GM23338 (cell line): ENCODE results near the gene SNAPIN. TPM values are rescaled to one million over a fixed set of nuclear protein-coding genes. Genes with fewer than 3 reads are reported as not detected.

Experiments
- ATAC-seq: fragments of 200-7000 bp; cut with Tn5 transposase; 3 replicates; pipeline ENCODE4 v1.9.1; 2020
- DNase-seq: peaks from one replicate; pipeline ENCODE4 v3.0.0-alpha.2; 2015; ENCODE audit warnings: low spot score
- H2AFZ ChIP-seq: fragments of 200-600 bp; sonication (generic); 2 replicates; pipeline ENCODE4 v1.8.0; 2016; ENCODE audit warnings: antibody characterized with exemption, mild to moderate bottlenecking, moderate library complexity
- H3F3A ChIP-seq: fragments of 200-600 bp; sonication (generic); replicated peaks from 2 replicates; pipeline ENCODE4 v1.8.0; 2017; ENCODE audit warnings: antibody characterized with exemption, mixed run types, low read depth
- H3K27ac ChIP-seq: fragments of 200-600 bp; sonication (generic); 2 replicates; pipeline ENCODE4 v1.6.1; 2016; ENCODE audit warnings: low read depth
- H3K27me3 ChIP-seq: fragments of 200-600 bp; sonication (generic); 2 replicates; pipeline ENCODE4 v1.8.0; 2016; ENCODE audit warnings: mild to moderate bottlenecking, mixed run types, moderate library complexity; ENCODE audit not compliant: insufficient read depth
- H3K36me3 ChIP-seq: fragments of 200-600 bp; sonication (generic); 2 replicates; pipeline ENCODE4 v1.8.0; 2016; ENCODE audit warnings: mild to moderate bottlenecking; ENCODE audit not compliant: insufficient read depth
- H3K4me1 ChIP-seq: fragments of 200-600 bp; sonication (generic); 2 replicates; pipeline ENCODE4 v1.8.0; 2016; ENCODE audit warnings: mild to moderate bottlenecking, moderate library complexity; ENCODE audit not compliant: insufficient read depth
- H3K4me2 ChIP-seq: fragments of 200-600 bp; sonication (generic); 2 replicates; pipeline ENCODE4 v1.7.1; 2017; ENCODE audit warnings: mixed run types
- H3K4me3 ChIP-seq: fragments of 200-600 bp; sonication (generic); 2 replicates; pipeline ENCODE4 v1.6.1; 2016; ENCODE audit warnings: mixed run types
- H3K79me2 ChIP-seq: fragments of 200-600 bp; sonication (generic); replicated peaks from 2 replicates; pipeline ENCODE4 v1.8.0; 2017; ENCODE audit warnings: mild to moderate bottlenecking; ENCODE audit not compliant: insufficient read depth
- H3K9me2 ChIP-seq: fragments of 200-600 bp; sonication (generic); 2 replicates; pipeline ENCODE4 v1.8.0; 2017; ENCODE audit not compliant: insufficient read depth
- H4K20me1 ChIP-seq: fragments of 200-600 bp; sonication (generic); replicated peaks from 2 replicates; pipeline ENCODE4 v1.8.0; 2017; ENCODE audit warnings: mild to moderate bottlenecking; ENCODE audit not compliant: insufficient read depth
- H3K27ac Mint-ChIP-seq: 2 replicates; pipeline ENCODE4 v1.8.0; 2020; ENCODE audit warnings: inconsistent platforms, mild to moderate bottlenecking, moderate library complexity, mixed read lengths
- H3K27me3 Mint-ChIP-seq: 3 replicates; pipeline ENCODE4 v1.8.0; 2022; ENCODE audit warnings: low read depth, mild to moderate bottlenecking, moderate library complexity, mixed read lengths, inconsistent platforms; ENCODE audit not compliant: insufficient read depth, poor library complexity
- H3K36me3 Mint-ChIP-seq: 3 replicates; pipeline ENCODE4 v1.8.0; 2021; ENCODE audit warnings: low read depth, mild to moderate bottlenecking, inconsistent platforms, moderate library complexity, mixed read lengths
- H3K4me1 Mint-ChIP-seq: 3 replicates; pipeline ENCODE4 v1.8.0; 2020; ENCODE audit warnings: mild to moderate bottlenecking, inconsistent platforms, mixed read lengths
- H3K4me3 Mint-ChIP-seq: 3 replicates; pipeline ENCODE4 v1.8.0; 2021; ENCODE audit warnings: moderate library complexity, mild to moderate bottlenecking, inconsistent platforms, mixed read lengths
- H3K9me3 Mint-ChIP-seq: 3 replicates; pipeline ENCODE4 v1.8.0; 2020; ENCODE audit warnings: moderate library complexity, mild to moderate bottlenecking, inconsistent platforms, mixed read lengths
- CREB1 ChIP-seq: fragments of 250-450 bp; sonication (Bioruptor Pico); IDR thresholded peaks from 2 replicates; pipeline ENCODE4 v1.5.0; 2020; ENCODE audit warnings: low read depth, mild to moderate bottlenecking, moderate library complexity
- EZH2 ChIP-seq: fragments of 200-600 bp; sonication (generic); IDR thresholded peaks from one replicate; pipeline ENCODE4 v1.8.0; 2017; ENCODE audit warnings: antibody characterized with exemption, mild to moderate bottlenecking, low read depth; ENCODE audit not compliant: unreplicated experiment
- EZH2phosphoT487 ChIP-seq: fragments of 200-600 bp; sonication (generic); IDR thresholded peaks from one replicate; pipeline ENCODE4 v1.8.1; 2018; ENCODE audit warnings: antibody characterized with exemption; ENCODE audit not compliant: unreplicated experiment
- JUNB ChIP-seq: IDR thresholded peaks from one replicate; pipeline ENCODE4 v1.6.1; 2016; ENCODE audit warnings: antibody characterized with exemption; ENCODE audit not compliant: unreplicated experiment
- NANOG ChIP-seq: IDR thresholded peaks from 2 replicates; pipeline ENCODE4 v1.6.1; 2016; ENCODE audit warnings: antibody characterized with exemption, borderline replicate concordance
- POLR2AphosphoS5 ChIP-seq: IDR thresholded peaks from 2 replicates; pipeline ENCODE4 v1.6.1; 2016; ENCODE audit warnings: antibody characterized with exemption, low read depth
- STAT1 ChIP-seq: IDR thresholded peaks from one replicate; pipeline ENCODE4 v1.6.1; 2016; ENCODE audit warnings: antibody characterized with exemption; ENCODE audit not compliant: unreplicated experiment
- ZNF114 ChIP-seq: fragments of 250-450 bp; sonication (Bioruptor Pico); IDR thresholded peaks from 2 replicates; pipeline ENCODE4 v1.5.0; 2020; ENCODE audit warnings: mild to moderate bottlenecking, moderate library complexity
- ZNF331 ChIP-seq: fragments of 250-450 bp; sonication (Bioruptor Pico); IDR thresholded peaks from 2 replicates; pipeline ENCODE4 v1.5.0; 2020; ENCODE audit warnings: low read depth, mild to moderate bottlenecking, moderate library complexity
- polyA plus RNA-seq: library from polyadenylated mRNA; unstranded; fragments of >200 nt; fragmentation: Nextera tagmentation; extraction: Ambion mirVana; gene quantifications from 2 replicates; pipeline ENCODE4 v1.2.1, GENCODE V29; 2016
- total RNA-seq: library from RNA; depleted of rRNA; stranded (reverse); fragments of >200 nt; shearing (Covaris generic); gene quantifications from 2 replicates; pipeline ENCODE4 v1.2.3, GENCODE V29; 2014
- TF ChIP-seq, protein P1 (sequence below), 2 experiments: fragments of 200-600 bp in 1 of 2; sonication (generic) in 1 of 2; conservative IDR thresholded peaks; 2 replicates each; pipeline versions ENCODE4 v1.5.1 to v1.6.1; 2016 to 2017; ENCODE audit warnings: antibody characterized with exemption in 2 of 2, low read depth in 2 of 2, mild to moderate bottlenecking in 2 of 2, moderate library complexity in 1 of 2
- TF ChIP-seq, protein P2 (sequence below): IDR thresholded peaks from 2 replicates; pipeline ENCODE4 v1.6.1; 2016; ENCODE audit warnings: antibody characterized with exemption
- TF ChIP-seq, protein P3 (sequence below): IDR thresholded peaks from one replicate; pipeline ENCODE4 v1.6.1; 2018; ENCODE audit warnings: antibody characterized with exemption; ENCODE audit not compliant: unreplicated experiment

Gene SNAPIN
- total and polyA plus RNA-seq, 2 experiments from 2014 or later: 25.6 to 48.5 TPM

DNA sequence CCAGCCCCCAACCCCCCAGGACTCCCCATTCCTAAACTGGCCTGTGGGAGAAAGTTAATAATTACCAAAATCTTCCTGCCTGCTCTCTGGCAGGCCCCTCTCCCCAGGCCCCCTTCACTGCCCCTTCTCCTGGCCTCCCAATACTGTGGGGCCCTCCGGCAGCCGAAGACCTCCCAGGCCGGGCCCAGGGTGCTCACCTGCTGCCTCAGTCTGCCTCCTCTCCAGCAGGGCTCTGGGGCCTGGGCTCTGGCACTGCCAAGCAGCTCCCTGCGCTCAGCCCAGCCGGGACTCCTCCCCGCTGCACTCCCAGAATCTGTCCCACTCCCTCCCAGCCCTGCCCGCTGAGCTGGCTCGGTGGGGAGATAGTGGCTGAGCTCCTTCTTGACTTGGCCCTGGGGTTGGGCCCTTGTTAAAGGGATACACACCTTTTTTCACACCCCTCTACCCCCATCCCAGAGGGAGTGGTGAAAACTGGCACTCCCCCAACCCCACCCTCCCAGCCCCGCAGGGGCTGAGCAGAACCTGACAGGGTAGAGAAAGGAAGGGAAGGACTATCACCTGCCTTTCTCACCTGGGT is 45.7 kb upstream of the SNAPIN start, which contains the start of gene S100A16:
TSS of gene S100A16 (minus strand) at position 383 of the 577 bp plus-strand sequence. CDS start 4,986 bp downstream, outside the sequence.
- H4K20me1 ChIP-seq: no peaks in the 10 kb centered on the region
- peak within 1 kb of the TSS; percentile 85 for H2AFZ ChIP-seq
- no peaks in the 10 kb centered on the region; the same call in 2 of the 3 replicates for H3K36me3 Mint-ChIP-seq
- H3K4me1 ChIP-seq: peaks cover 31% of the 10 kb centered on the region
- H3K9me3 Mint-ChIP-seq: no peaks in the 10 kb centered on the region
- H3K27ac Mint-ChIP-seq: no peak within 1 kb of the TSS; the same call in 1 of the 2 replicates
- H3K4me1 Mint-ChIP-seq: peaks cover 58% of the 10 kb centered on the region
- no peaks in the 10 kb centered on the region; the same call in 1 of the 2 replicates for H3F3A ChIP-seq
- TF ChIP-seq POLR2AphosphoS5 (no peak), JUNB (no peak), EZH2phosphoT487 (no peak), EZH2 (no peak), CREB1 (CRISPR knock-in tag) (no peak), ZNF114 (CRISPR knock-in tag) (no peak), ZNF331 (CRISPR knock-in tag) (no peak), NANOG (no peak)
- TF ChIP-seq, protein P1, sequence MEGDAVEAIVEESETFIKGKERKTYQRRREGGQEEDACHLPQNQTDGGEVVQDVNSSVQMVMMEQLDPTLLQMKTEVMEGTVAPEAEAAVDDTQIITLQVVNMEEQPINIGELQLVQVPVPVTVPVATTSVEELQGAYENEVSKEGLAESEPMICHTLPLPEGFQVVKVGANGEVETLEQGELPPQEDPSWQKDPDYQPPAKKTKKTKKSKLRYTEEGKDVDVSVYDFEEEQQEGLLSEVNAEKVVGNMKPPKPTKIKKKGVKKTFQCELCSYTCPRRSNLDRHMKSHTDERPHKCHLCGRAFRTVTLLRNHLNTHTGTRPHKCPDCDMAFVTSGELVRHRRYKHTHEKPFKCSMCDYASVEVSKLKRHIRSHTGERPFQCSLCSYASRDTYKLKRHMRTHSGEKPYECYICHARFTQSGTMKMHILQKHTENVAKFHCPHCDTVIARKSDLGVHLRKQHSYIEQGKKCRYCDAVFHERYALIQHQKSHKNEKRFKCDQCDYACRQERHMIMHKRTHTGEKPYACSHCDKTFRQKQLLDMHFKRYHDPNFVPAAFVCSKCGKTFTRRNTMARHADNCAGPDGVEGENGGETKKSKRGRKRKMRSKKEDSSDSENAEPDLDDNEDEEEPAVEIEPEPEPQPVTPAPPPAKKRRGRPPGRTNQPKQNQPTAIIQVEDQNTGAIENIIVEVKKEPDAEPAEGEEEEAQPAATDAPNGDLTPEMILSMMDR (conservative IDR thresholded peaks at IDR 0.05; ENCODE audit: low read depth in 2 of 2): no peak
- TF ChIP-seq, protein P2, sequence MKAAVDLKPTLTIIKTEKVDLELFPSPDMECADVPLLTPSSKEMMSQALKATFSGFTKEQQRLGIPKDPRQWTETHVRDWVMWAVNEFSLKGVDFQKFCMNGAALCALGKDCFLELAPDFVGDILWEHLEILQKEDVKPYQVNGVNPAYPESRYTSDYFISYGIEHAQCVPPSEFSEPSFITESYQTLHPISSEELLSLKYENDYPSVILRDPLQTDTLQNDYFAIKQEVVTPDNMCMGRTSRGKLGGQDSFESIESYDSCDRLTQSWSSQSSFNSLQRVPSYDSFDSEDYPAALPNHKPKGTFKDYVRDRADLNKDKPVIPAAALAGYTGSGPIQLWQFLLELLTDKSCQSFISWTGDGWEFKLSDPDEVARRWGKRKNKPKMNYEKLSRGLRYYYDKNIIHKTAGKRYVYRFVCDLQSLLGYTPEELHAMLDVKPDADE: no peak
- H3K4me3 ChIP-seq: 0 out of 2 replicates have a peak within 1 kb of the TSS, but pooled peaks have one; percentile 28
- peak within 1 kb of the TSS; percentile 69 for H3K4me2 ChIP-seq
- DNase-seq (peak; percentile 68), ATAC-seq (peak; percentile 72)
- H3K79me2 ChIP-seq: no peaks in the 10 kb centered on the region
- peak within 1 kb of the TSS; percentile 58 for H3K4me3 Mint-ChIP-seq
- H3K36me3 ChIP-seq: no peaks in the 10 kb centered on the region
- no peak within 1 kb of the TSS for H3K27ac ChIP-seq
- H3K27me3 ChIP-seq: no peaks in the 10 kb centered on the region
- peaks cover 20% of the 10 kb centered on the region for H3K27me3 Mint-ChIP-seq
- H3K9me2 ChIP-seq: no peaks in the 10 kb centered on the region

DNA sequence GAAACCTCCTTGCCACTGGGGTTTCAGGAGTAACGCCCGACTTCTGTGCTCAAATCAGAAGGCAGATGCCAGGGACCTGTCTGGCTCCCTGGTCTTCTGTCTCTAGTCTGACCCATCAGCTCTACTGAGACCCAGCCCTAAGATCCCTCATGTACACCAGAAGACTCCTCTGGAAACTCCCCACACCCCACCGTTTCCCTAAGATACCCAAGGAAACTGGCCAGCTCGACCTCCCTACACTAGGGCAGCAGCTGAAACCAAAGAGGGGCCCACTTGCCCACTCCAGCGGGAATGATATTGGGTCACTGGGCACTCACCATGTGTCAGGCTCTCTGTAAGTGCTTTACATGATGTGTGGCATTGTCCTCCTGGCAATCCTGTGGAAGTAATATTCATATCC is 45.1 kb upstream of the SNAPIN start:
- H3F3A ChIP-seq: no peaks in the 10 kb centered on the region; the same call in 1 of the 2 replicates
- H3K4me1 Mint-ChIP-seq: peaks cover 53% of the 10 kb centered on the region
- H3K4me1 ChIP-seq: peaks cover 26% of the 10 kb centered on the region
- DNase-seq: no peak
- no peaks in the 10 kb centered on the region for H3K79me2 ChIP-seq
- peaks cover 20% of the 10 kb centered on the region for H3K27me3 Mint-ChIP-seq
- H3K9me2 ChIP-seq: no peaks in the 10 kb centered on the region
- no peaks in the 10 kb centered on the region for H3K36me3 ChIP-seq
- ATAC-seq: no peak
- H4K20me1 ChIP-seq: no peaks in the 10 kb centered on the region
- no peak overlapping the region for H3K27ac Mint-ChIP-seq
- H3K27ac ChIP-seq: no peak overlapping the region
- H3K36me3 Mint-ChIP-seq: peaks cover 2% of the 10 kb centered on the region; the same call in 2 of the 3 replicates
- H3K4me3 Mint-ChIP-seq: no peak overlapping the region
- peak overlapping the region; percentile 69; the same call in 1 of the 2 replicates for H3K4me2 ChIP-seq
- no peak overlapping the region for H3K4me3 ChIP-seq
- H3K27me3 ChIP-seq: no peaks in the 10 kb centered on the region
- no peaks in the 10 kb centered on the region for H3K9me3 Mint-ChIP-seq
- H2AFZ ChIP-seq: peak overlapping the region; percentile 85
- TF ChIP-seq POLR2AphosphoS5 (no peak), NANOG (no peak), ZNF114 (CRISPR knock-in tag) (no peak), CREB1 (CRISPR knock-in tag) (no peak), STAT1 (no peak), ZNF331 (CRISPR knock-in tag) (no peak), EZH2 (no peak), EZH2phosphoT487 (no peak), JUNB (no peak)
- TF ChIP-seq, protein P3, sequence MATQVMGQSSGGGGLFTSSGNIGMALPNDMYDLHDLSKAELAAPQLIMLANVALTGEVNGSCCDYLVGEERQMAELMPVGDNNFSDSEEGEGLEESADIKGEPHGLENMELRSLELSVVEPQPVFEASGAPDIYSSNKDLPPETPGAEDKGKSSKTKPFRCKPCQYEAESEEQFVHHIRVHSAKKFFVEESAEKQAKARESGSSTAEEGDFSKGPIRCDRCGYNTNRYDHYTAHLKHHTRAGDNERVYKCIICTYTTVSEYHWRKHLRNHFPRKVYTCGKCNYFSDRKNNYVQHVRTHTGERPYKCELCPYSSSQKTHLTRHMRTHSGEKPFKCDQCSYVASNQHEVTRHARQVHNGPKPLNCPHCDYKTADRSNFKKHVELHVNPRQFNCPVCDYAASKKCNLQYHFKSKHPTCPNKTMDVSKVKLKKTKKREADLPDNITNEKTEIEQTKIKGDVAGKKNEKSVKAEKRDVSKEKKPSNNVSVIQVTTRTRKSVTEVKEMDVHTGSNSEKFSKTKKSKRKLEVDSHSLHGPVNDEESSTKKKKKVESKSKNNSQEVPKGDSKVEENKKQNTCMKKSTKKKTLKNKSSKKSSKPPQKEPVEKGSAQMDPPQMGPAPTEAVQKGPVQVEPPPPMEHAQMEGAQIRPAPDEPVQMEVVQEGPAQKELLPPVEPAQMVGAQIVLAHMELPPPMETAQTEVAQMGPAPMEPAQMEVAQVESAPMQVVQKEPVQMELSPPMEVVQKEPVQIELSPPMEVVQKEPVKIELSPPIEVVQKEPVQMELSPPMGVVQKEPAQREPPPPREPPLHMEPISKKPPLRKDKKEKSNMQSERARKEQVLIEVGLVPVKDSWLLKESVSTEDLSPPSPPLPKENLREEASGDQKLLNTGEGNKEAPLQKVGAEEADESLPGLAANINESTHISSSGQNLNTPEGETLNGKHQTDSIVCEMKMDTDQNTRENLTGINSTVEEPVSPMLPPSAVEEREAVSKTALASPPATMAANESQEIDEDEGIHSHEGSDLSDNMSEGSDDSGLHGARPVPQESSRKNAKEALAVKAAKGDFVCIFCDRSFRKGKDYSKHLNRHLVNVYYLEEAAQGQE: no peak
